AG09319 (cell line): ENCODE results near the gene PHLDB1.
A peak's percentile ranks its signal among the peaks of the same experiment; 100 is the strongest.

Source experiments
- DNase-seq: peaks from one replicate; pipeline ENCODE4 v3.0.0-alpha.2; 2010; ENCODE audit warnings: low read depth; ENCODE audit errors: extremely low read depth
- TF ChIP-seq, protein P1 (sequence below): IDR thresholded peaks from 2 replicates; pipeline ENCODE4 v1.5.1; 2011; ENCODE audit warnings: low read depth, mild to moderate bottlenecking, inconsistent platforms, low read length, moderate library complexity

The PHLDB1 gene

DNA sequence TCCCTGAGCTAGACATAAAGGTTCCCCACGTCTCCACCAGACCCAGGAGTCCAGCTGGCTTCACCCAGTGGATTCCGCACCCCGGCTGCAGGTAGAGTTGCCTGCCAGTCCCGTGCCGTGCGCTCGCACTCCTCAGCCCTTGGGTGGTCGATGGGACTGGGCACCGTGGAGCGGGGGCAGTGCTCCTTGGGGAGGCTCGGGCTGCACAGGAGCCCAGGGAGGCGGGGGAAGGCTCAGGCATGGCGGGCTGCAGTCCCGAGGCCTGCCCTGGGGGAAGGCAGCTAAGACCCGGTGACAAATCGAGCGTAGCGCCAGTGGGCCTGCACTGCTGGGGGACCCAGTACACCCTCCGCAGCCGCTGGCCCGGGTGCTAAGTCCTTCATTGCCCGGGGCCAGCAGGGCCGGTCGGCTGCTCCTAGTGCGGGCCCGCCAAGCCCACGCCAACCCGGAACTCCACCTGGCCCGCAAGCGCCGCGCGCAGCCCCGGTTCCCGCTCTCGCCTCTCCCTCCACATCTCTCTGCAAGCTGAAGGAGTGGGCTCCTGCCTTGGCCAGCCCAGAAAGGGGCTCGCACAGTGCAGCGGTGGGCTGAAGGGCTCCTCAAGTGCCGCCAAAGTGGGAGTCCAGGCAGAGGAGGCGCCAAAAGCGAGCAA lies 81.6 kb downstream of the PHLDB1 start:
- TF ChIP-seq, protein P1, sequence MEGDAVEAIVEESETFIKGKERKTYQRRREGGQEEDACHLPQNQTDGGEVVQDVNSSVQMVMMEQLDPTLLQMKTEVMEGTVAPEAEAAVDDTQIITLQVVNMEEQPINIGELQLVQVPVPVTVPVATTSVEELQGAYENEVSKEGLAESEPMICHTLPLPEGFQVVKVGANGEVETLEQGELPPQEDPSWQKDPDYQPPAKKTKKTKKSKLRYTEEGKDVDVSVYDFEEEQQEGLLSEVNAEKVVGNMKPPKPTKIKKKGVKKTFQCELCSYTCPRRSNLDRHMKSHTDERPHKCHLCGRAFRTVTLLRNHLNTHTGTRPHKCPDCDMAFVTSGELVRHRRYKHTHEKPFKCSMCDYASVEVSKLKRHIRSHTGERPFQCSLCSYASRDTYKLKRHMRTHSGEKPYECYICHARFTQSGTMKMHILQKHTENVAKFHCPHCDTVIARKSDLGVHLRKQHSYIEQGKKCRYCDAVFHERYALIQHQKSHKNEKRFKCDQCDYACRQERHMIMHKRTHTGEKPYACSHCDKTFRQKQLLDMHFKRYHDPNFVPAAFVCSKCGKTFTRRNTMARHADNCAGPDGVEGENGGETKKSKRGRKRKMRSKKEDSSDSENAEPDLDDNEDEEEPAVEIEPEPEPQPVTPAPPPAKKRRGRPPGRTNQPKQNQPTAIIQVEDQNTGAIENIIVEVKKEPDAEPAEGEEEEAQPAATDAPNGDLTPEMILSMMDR, result no peak
- no peak for DNase-seq

DNA sequence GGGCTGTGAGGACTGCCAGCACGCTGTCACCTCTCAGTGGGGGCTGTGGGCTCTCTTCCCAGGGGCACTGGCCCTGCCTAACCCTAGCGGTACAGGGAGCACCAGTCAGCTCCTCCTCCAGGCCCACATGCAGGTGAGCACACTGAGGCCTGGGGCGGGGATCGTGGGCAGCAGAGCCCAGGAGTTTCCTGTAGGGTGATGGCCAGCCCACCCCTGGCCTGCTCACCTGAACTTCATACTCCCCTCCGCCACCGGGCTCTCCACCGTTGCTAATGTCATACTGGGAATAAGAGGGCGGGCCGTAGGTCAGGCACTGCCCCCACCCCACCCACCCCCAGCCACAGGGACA lies 82.1 kb downstream of the PHLDB1 start:
- no peak for DNase-seq

DNA sequence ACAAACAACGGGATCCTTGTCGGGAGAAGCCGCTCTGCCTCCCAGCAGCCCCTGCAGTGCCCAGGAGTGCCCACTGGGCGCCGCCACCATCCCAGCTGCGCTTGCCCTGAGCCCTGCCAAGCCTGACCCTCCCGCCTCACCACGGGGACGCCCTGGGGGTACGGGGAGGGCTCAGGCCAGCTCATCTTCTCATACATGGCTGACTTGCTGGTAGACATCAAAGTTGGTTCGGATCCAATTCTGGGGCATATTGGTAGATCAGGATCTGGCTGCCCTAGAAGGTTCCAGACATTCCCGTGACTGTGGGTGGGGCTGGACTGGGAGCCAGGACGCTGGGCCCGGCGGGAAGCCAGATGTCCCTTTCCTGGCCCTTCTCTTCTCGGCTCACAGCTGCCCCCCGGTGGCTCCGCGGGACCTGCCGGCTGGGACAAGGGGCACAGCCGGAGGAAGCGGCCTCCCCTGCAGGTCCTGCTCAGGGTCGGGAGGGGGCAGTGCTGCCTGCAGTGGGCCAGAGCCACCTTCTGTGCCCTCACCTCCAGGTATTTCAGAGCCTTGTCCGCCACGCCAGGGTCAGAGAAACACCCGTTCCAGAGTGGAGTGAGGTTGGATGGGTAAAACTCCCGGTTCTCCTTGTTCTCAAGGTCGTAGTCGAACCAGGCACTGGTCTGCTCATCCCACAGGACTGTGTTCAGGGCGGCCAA lies 82.6 kb downstream of the PHLDB1 start:
- DNase-seq, result peak; percentile 87
- TF ChIP-seq, protein P1, result peak; percentile 91

More for the DNA sequence above, 82.1 kb downstream of the PHLDB1 start:
- TF ChIP-seq, protein P1, result no peak

DNA sequence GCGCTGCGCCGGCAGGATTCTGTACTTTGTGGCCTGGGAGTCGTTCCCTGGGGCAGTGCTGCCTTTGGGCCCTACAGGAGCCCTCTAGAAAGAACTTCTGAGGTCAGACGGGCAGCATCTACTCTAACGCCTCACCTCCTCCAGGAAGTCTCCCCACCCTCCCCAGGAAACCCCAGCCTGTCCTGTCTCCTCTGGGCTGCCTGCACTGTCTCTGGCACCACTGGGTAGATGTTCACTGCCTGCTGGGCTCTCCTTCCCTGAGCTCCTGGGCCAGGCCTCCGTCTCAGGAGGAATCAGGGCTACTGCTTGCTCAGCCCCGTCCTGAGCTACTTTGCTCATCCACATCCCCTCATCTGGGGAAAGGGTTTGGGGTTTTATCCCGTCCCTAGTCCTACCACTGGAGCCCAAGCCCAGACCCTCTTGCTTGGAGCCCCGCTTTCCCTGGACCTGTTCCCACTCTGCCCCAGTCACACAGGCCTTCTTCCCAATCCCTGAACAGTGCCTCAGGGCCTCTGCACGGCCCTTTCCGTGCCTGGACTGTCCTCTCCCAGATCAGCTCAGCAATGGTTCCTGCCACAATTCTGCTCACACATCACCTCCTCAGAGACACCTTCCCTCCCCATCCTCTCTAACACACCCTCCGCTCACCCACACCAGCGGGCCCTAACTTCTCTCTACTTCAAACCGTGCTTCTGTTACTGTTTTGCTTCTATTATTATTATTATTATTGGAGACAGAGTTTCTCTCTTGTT lies 83.3 kb downstream of the PHLDB1 start:
- DNase-seq, result no peak
- TF ChIP-seq, protein P1, result no peak

DNA sequence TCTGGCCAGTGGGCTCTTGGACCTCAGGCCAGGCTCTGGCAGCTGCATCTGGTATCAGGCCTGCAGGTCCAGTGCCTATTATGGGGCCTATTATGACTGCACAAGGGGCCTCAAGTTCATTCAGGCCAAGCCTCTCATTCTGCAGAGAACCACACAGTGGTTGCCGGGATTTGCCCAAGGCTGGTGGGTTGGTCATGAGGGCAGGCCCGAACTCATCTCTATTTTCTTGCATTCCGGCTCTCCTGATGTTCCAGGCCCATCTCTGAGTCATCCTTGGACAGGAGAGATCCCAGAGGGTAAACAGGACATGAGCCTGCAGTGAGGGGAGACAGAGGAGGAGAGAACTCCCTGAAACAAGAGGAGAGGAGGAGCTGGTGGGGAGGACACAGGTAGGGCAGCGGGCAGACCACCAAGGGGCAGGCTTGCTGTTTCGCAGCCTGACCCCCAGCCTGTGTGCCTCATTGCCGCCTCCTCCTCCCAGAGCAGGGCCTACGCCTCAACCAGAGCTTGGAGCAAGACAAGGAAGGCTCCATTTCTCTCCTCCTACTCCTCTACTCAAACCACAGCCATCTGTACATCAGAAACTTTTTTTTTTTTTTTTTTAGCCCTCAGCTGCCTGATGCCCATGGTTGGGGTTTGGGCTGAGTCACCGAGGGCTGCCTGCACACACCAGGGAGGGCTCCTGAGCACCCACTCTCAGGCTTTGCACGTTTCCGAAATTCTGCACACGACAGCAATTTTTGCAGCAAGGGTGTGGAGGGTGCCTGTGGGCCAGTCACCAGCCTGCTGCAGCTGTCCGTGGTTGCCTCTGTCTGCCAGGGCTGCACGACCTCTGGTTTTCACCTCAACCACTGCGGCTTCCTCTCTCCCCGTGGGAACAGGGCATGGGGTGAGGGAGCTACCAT lies 84.8 kb downstream of the PHLDB1 start:
- peak; percentile 2 for DNase-seq
- TF ChIP-seq, protein P1, result no peak

DNA sequence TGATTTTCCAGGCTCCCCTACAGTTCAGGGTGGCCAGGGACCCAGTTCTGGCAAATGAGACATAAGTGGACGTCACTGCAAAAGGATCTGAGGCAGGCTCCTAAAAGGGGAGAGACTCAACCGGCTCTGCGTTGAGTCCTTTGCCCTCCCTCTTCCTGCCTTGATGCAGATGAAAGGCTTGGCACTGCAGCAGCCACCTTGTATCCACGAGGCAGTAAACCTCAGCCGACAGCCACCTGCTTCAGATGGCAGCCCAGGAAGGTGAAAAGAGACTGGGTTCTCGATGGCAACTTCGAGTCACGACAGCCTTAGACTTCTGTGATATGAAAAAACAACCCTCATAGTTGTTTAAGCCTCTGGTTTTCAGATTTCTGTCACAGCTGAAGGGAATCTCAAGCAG lies 86.8 kb downstream of the PHLDB1 start:
- TF ChIP-seq, protein P1, result no peak

More for the DNA sequence above, 86.8 kb downstream of the PHLDB1 start:
- no peak for DNase-seq
